Measurements from ENCODE around the gene POMGNT1. TPM values are rescaled to one million over a fixed set of nuclear protein-coding genes. Genes with fewer than 3 reads are reported as not detected.

Gene POMGNT1
- total and polyA plus RNA-seq, 2 of the 13 experiments (the other 11 are each of a cell fraction or from before 2014, with no cell fraction given), result 33.9 to 46.8 TPM

GRCh38 chr1:46194641-46195193 is 3.5 kb downstream of the POMGNT1 start:
- WGBS (ENCODE audit: low lambda C conversion rate), result 95% methylated on average over 5 of the region's 5 CpGs
- Histone ChIP-seq H3K9ac (ENCODE audit: insufficient read depth, low read depth, low read length) (no peak overlapping the region), H3K4me1 (ENCODE audit: insufficient read depth, low read length) (peaks cover 31% of the 10 kb centered on the region), H3K9me3 (ENCODE audit: low read length) (no peaks in the 10 kb centered on the region), H3K27ac (ENCODE audit: extremely low read length, insufficient read depth, low read length) (no peak overlapping the region), H3K79me2 (ENCODE audit: insufficient read depth, low read length) (no peaks in the 10 kb centered on the region), H3K4me2 (ENCODE audit: low read depth, low read length) (no peak overlapping the region), H4K20me1 (ENCODE audit: insufficient read depth, low read length) (no peaks in the 10 kb centered on the region), H2AFZ (ENCODE audit: low read length) (no peak overlapping the region), H3K4me3 (replicated peaks in 1 of 3; ENCODE audit: insufficient read depth in 1 of 3, low read depth in 2 of 3, low read length in 3 of 3) (no peak overlapping the region), H3K36me3 (replicated peaks in 1 of 2; ENCODE audit: control insufficient read depth in 1 of 2, insufficient read depth in 2 of 2, low read length in 2 of 2) (peaks cover 5 to 31% of the 10 kb centered on the region in 2 experiments; a peak in 3 of 5 replicates), H3K27me3 (ENCODE audit: control insufficient read depth in 1 of 2, insufficient read depth in 2 of 2, low read length in 2 of 2) (no peaks in the 10 kb centered on the region)
- in situ Hi-C loops (cut with HindIII; ENCODE audit: extremely low pct_ligation_motif_present, low pct_unique_long_range_greater_than_20kb) (no loop called here), intact Hi-C loops (cut with micrococcal nuclease; ENCODE audit: unreplicated experiment) (no loop called here)
- CTCF ChIA-PET (ENCODE audit: low intra/inter-chr PET ratio, low total read pairs), result no interaction called here
- no peak for TF ChIP-seq ZNF44 (CRISPR knock-in tag; IDR thresholded peaks at IDR 0.05)
- no peak for TF ChIP-seq ZNF547 (CRISPR knock-in tag; IDR thresholded peaks at IDR 0.05)
- no peak for TF ChIP-seq ZNF451 (CRISPR knock-in tag; IDR thresholded peaks at IDR 0.05)
- TF ChIP-seq ZNF703 (CRISPR knock-in tag; IDR thresholded peaks at IDR 0.05; ENCODE audit: borderline replicate concordance), result no peak
- no TSS peak for BruUV-seq (replicated peaks)
- POLR2A ChIA-PET, result no interaction called here
- ATAC-seq (no peak), DNase-seq (ENCODE audit: low spot score) (no peak), FAIRE-seq (no peak)

GRCh38 chr1:46193984-46194570 is 4.2 kb downstream of the POMGNT1 start:
- 97% methylated on average over 9 of the region's 9 CpGs for WGBS (ENCODE audit: low lambda C conversion rate)
- no peak overlapping the region for H3K27ac ChIP-seq (ENCODE audit: extremely low read length, insufficient read depth, low read length)

More at GRCh38 chr1:46193984-46194570, 4.2 kb downstream of the POMGNT1 start:
- Histone ChIP-seq H3K9ac (ENCODE audit: insufficient read depth, low read depth, low read length) (no peak overlapping the region), H3K27me3 (ENCODE audit: control insufficient read depth in 1 of 2, insufficient read depth in 2 of 2, low read length in 2 of 2) (no peaks in the 10 kb centered on the region), H4K20me1 (ENCODE audit: insufficient read depth, low read length) (no peaks in the 10 kb centered on the region), H3K4me2 (ENCODE audit: low read depth, low read length) (no peak overlapping the region), H3K9me3 (ENCODE audit: low read length) (no peaks in the 10 kb centered on the region), H3K4me1 (ENCODE audit: insufficient read depth, low read length) (peaks cover 26% of the 10 kb centered on the region), H3K36me3 (replicated peaks in 1 of 2; ENCODE audit: control insufficient read depth in 1 of 2, insufficient read depth in 2 of 2, low read length in 2 of 2) (peaks cover 5 to 37% of the 10 kb centered on the region in 2 experiments; a peak in 3 of 5 replicates), H3K79me2 (ENCODE audit: insufficient read depth, low read length) (no peaks in the 10 kb centered on the region), H2AFZ (ENCODE audit: low read length) (no peak overlapping the region), H3K4me3 (replicated peaks in 1 of 3; ENCODE audit: insufficient read depth in 1 of 3, low read depth in 2 of 3, low read length in 3 of 3) (no peak overlapping the region)
- ATAC-seq (no peak), FAIRE-seq (no peak), DNase-seq (ENCODE audit: low spot score) (no peak)
- no TSS peak for BruUV-seq (replicated peaks)
- TF ChIP-seq RFXANK (CRISPR knock-in tag; IDR thresholded peaks at IDR 0.05), result no peak
- TF ChIP-seq GZF1 (CRISPR knock-in tag; IDR thresholded peaks at IDR 0.05), result no peak
- no peak for TF ChIP-seq ZNF564 (CRISPR knock-in tag; IDR thresholded peaks at IDR 0.05)
- TF ChIP-seq ZNF597 (CRISPR knock-in tag; IDR thresholded peaks at IDR 0.05), result no peak
- no peak for TF ChIP-seq NFYC (CRISPR knock-in tag; IDR thresholded peaks at IDR 0.05)
- no peak for TF ChIP-seq MXD1 (CRISPR knock-in tag; IDR thresholded peaks at IDR 0.05)
- in situ Hi-C loops (cut with HindIII; ENCODE audit: extremely low pct_ligation_motif_present, low pct_unique_long_range_greater_than_20kb) (no loop called here), intact Hi-C loops (cut with micrococcal nuclease; ENCODE audit: unreplicated experiment) (no loop called here)
- ChIA-PET POLR2A (no interaction called here), CTCF (ENCODE audit: low intra/inter-chr PET ratio, low total read pairs) (no interaction called here)

Data from HepG2 (cell line).